Measurements from ENCODE around the gene ST3GAL3. TPM values are rescaled to one million over a fixed set of nuclear protein-coding genes. Genes with fewer than 3 reads are reported as not detected.

Gene ST3GAL3
- total and polyA plus RNA-seq, 2 experiments from 2014 or later, result 6.2 to 6.3 TPM

GRCh38 chr1:43968348-43968948 lies 261.1 kb downstream of the ST3GAL3 start:
- Histone ChIP-seq H3K27ac (no peak overlapping the region), H3K4me1 (ENCODE audit: insufficient read depth) (peaks cover 6% of the 10 kb centered on the region), H3K79me2 (peaks cover 10% of the 10 kb centered on the region), H3K4me3 (no peak overlapping the region), H3K36me3 (replicated peaks; ENCODE audit: insufficient read depth, low read depth) (no peaks in the 10 kb centered on the region), H3K4me2 (no peak overlapping the region), H4K20me1 (ENCODE audit: insufficient read depth, poor library complexity, severe bottlenecking) (no peaks in the 10 kb centered on the region), H2AFZ (no peak overlapping the region), H3K9me3 (ENCODE audit: low read depth) (no peaks in the 10 kb centered on the region), H3K27me3 (no peaks in the 10 kb centered on the region), H3K9me2 (replicated peaks; ENCODE audit: insufficient read depth) (no peaks in the 10 kb centered on the region)
- peak; percentile 64 for DNase-seq (ENCODE audit: low spot score)
- TF ChIP-seq CTCF (IDR thresholded peaks at IDR 0.05; ENCODE audit: poor library complexity), result no peak
- WGBS (ENCODE audit: low lambda C conversion rate, missing lambda C conversion rate), result 94% methylated on average over 6 of the region's 6 CpGs

- Histone ChIP-seq H4K20me1 (ENCODE audit: insufficient read depth, poor library complexity, severe bottlenecking) (no peaks in the 10 kb centered on the region), H3K79me2 (peaks cover 10% of the 10 kb centered on the region), H3K27me3 (no peaks in the 10 kb centered on the region), H2AFZ (no peak overlapping the region), H3K36me3 (replicated peaks; ENCODE audit: insufficient read depth, low read depth) (no peaks in the 10 kb centered on the region), H3K27ac (no peak overlapping the region), H3K4me3 (no peak overlapping the region), H3K4me2 (peak overlapping the region; percentile 73), H3K4me1 (ENCODE audit: insufficient read depth) (peaks cover 6% of the 10 kb centered on the region), H3K9me3 (ENCODE audit: low read depth) (no peaks in the 10 kb centered on the region), H3K9me2 (replicated peaks; ENCODE audit: insufficient read depth) (no peaks in the 10 kb centered on the region)
- WGBS (ENCODE audit: low lambda C conversion rate, missing lambda C conversion rate), result 63% methylated on average over 7 of the region's 7 CpGs
- DNase-seq (ENCODE audit: low spot score), result no peak
- no peak for TF ChIP-seq EZH2phosphoT487 (IDR thresholded peaks at IDR 0.05; ENCODE audit: low read depth, severe bottlenecking, unreplicated experiment)
- TF ChIP-seq EZH2 (IDR thresholded peaks at IDR 0.05; ENCODE audit: borderline replicate concordance), result no peak
- TF ChIP-seq CTCF (IDR thresholded peaks at IDR 0.05; ENCODE audit: poor library complexity), result no peak
Measured at GRCh38 chr1:43969416-43969745, 262.0 kb downstream of the ST3GAL3 start.

GRCh38 chr1:43969746-43970466 lies 262.6 kb downstream of the ST3GAL3 start, which contains the start of gene DPH2:
TSS of gene DPH2 (plus strand) at chr1:43970010. CDS start at chr1:43970176, 166 bp downstream.
- Histone ChIP-seq H3K9me2 (replicated peaks; ENCODE audit: insufficient read depth) (no peaks in the 10 kb centered on the region), H3K4me3 (peak within 1 kb of the TSS; percentile 64), H3K79me2 (peaks cover 10% of the 10 kb centered on the region), H3K36me3 (replicated peaks; ENCODE audit: insufficient read depth, low read depth) (no peaks in the 10 kb centered on the region), H4K20me1 (ENCODE audit: insufficient read depth, poor library complexity, severe bottlenecking) (no peaks in the 10 kb centered on the region), H3K27ac (no peak within 1 kb of the TSS), H3K27me3 (no peaks in the 10 kb centered on the region), H3K4me2 (peak within 1 kb of the TSS; percentile 87), H3K9me3 (ENCODE audit: low read depth) (no peaks in the 10 kb centered on the region), H3K4me1 (ENCODE audit: insufficient read depth) (peaks cover 6% of the 10 kb centered on the region), H2AFZ (no peak within 1 kb of the TSS)
- TF ChIP-seq EZH2phosphoT487 (IDR thresholded peaks at IDR 0.05; ENCODE audit: low read depth, severe bottlenecking, unreplicated experiment), result no peak
- 2% methylated on average over 44 of the region's 47 CpGs for WGBS (ENCODE audit: low lambda C conversion rate, missing lambda C conversion rate)
- DNase-seq (ENCODE audit: low spot score), result peak; percentile 97

GRCh38 chr1:43970502-43970901 lies 263.2 kb downstream of the ST3GAL3 start:
- 63% methylated on average over 5 of the region's 5 CpGs for WGBS (ENCODE audit: low lambda C conversion rate, missing lambda C conversion rate)
- Histone ChIP-seq H3K36me3 (replicated peaks; ENCODE audit: insufficient read depth, low read depth) (no peaks in the 10 kb centered on the region), H3K4me1 (ENCODE audit: insufficient read depth) (peaks cover 7% of the 10 kb centered on the region), H3K4me2 (peak overlapping the region; percentile 87), H4K20me1 (ENCODE audit: insufficient read depth, poor library complexity, severe bottlenecking) (peaks cover 2% of the 10 kb centered on the region), H3K9me2 (replicated peaks; ENCODE audit: insufficient read depth) (no peaks in the 10 kb centered on the region), H2AFZ (no peak overlapping the region), H3K27ac (no peak overlapping the region), H3K4me3 (peak overlapping the region; percentile 64), H3K9me3 (ENCODE audit: low read depth) (no peaks in the 10 kb centered on the region), H3K27me3 (no peaks in the 10 kb centered on the region), H3K79me2 (peaks cover 16% of the 10 kb centered on the region)
- no peak for DNase-seq (ENCODE audit: low spot score)
- TF ChIP-seq EZH2phosphoT487 (IDR thresholded peaks at IDR 0.05; ENCODE audit: low read depth, severe bottlenecking, unreplicated experiment), result no peak
- no peak for TF ChIP-seq CTCF (IDR thresholded peaks at IDR 0.05; ENCODE audit: poor library complexity)

Data from hepatocyte (in vitro differentiated cells).